Measurements from ENCODE around the gene NOL4L.

DNA sequence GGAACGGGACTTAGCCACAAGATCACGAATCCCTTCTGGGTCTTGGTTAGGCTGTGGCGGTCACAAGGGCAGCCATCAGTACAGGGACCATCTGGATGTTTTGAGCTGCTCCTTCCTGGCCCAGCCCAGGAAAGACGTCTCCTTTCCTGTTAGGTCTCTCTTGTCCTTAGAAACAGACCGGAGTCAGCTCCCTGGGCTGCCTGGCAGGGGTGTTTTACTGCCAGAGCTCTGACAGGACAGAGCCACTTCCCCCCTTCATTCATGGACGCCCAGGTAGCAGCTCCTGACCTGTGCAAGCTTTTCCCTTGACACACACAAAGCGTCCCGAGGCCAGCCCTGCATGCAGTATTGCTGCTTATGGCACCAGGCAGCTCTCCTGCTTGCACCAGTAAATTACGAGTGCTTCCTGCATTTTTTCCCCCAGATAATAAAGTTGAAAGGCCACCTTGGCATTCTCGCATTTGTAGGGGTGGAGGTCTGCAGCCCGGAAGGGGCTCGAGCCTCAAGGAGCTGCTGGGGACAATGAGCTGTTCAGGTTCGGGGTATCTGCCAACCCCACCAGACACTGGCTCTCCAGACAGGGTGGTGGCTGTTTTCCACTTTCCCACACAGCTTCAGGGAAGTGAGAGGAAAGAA is 87.4 kb downstream of the NOL4L start:
- TF ChIP-seq, protein P1, sequence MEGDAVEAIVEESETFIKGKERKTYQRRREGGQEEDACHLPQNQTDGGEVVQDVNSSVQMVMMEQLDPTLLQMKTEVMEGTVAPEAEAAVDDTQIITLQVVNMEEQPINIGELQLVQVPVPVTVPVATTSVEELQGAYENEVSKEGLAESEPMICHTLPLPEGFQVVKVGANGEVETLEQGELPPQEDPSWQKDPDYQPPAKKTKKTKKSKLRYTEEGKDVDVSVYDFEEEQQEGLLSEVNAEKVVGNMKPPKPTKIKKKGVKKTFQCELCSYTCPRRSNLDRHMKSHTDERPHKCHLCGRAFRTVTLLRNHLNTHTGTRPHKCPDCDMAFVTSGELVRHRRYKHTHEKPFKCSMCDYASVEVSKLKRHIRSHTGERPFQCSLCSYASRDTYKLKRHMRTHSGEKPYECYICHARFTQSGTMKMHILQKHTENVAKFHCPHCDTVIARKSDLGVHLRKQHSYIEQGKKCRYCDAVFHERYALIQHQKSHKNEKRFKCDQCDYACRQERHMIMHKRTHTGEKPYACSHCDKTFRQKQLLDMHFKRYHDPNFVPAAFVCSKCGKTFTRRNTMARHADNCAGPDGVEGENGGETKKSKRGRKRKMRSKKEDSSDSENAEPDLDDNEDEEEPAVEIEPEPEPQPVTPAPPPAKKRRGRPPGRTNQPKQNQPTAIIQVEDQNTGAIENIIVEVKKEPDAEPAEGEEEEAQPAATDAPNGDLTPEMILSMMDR (IDR thresholded peaks at IDR 0.05) = no peak
- TF ChIP-seq POLR2A (IDR thresholded peaks at IDR 0.05) = no peak
